AG08396 (cell line): ENCODE data around the gene CMTM8.

Source experiments
- DNase-seq: peaks from one replicate; pipeline ENCODE4 v3.0.0; 2012; ENCODE audit warnings: low spot score, mixed read lengths

CMTM8 gene

DNA sequence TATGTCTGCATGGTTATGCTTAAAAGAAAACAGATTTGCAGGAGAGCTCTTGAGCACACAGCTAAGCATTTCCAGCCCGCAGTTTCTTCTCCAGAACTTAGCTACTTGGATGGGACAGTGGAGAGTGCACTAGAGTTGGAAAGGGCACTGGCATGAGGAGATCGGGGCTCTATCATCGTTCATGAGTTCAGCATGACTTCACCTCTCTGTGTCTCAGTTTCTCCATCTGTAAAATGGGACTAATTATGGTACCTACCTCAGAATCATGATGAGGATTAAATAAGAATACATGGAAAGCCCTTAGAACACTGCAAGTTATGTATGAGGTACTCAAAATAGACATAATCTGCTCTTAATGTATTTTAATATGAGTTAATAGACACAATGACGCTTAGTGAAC, 69.9 kb downstream of the CMTM8 start:
- DNase-seq = no peak

- no peak for DNase-seq
Measured at GRCh38 chr3:32309654-32310242, 71.3 kb downstream of the CMTM8 start.

GRCh38 chr3:32310336-32310735, 71.9 kb downstream of the CMTM8 start:
- no peak for DNase-seq

- DNase-seq = no peak
Measured at GRCh38 chr3:32310918-32311839, 72.7 kb downstream of the CMTM8 start.

DNA sequence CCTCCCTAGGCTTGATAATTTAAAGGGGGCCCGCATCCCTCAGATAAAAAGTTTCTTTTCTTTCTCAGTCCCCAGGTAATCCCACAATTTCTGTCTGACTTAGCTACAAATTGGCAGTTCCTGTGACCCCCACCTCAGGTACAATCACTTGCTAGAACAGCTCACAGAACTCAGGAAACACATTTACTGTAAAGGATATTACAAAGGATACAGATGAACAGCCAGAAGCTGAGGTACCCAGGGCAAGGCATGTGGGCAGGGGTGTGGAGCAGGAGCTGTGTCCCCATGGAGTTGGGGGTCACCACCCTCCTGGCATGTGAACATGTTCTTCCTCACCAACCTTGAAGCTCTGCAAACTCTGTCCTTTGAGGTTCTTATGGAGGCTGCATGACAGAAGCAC, 73.8 kb downstream of the CMTM8 start:
- DNase-seq = no peak

- no peak for DNase-seq
Measured at GRCh38 chr3:32313169-32313568, 74.7 kb downstream of the CMTM8 start.

- DNase-seq = no peak
Measured at GRCh38 chr3:32313723-32314473, 75.4 kb downstream of the CMTM8 start.

GRCh38 chr3:32315441-32315840, 77.0 kb downstream of the CMTM8 start:
- no peak for DNase-seq

DNA sequence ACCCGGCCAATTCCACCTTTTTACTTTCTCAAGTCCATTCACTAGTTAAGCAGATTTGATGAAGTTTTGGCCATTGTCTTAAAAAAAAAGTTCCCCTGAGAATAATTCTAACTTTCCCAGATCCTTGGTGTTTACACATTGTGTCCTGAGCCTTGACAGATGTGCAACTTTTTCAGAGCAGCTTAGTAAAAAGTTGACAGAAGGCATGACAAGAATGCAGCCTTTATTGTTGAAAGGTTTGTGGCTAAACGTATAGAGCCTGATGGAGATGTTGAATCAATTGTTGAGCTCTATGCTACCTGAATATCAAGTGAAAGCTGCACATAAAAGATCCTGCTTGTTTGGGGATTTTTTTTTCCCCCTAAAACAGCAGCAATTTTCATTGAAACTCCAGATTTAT, 77.8 kb downstream of the CMTM8 start:
- DNase-seq = no peak

GRCh38 chr3:32316976-32317375, 78.5 kb downstream of the CMTM8 start:
- DNase-seq = no peak

DNA sequence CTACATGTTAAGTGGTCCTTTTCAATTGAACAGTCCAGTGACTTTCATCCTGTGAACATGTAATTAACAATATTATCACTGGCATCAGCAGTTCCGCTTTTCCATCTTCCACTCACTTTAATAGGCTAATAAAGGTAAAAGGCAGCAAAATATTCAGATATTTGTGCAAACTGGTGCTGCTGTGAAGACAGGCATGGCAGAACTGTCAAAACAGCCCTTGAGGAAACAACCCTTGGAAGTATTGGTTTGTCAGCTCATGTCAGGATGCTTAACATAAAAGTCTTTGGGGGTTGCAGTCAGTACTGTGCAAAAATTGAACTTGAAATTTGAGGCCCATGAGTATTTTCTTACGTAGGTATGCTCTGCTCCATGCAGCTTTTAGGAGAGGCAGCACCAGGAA, 81.1 kb downstream of the CMTM8 start:
- no peak for DNase-seq

DNA sequence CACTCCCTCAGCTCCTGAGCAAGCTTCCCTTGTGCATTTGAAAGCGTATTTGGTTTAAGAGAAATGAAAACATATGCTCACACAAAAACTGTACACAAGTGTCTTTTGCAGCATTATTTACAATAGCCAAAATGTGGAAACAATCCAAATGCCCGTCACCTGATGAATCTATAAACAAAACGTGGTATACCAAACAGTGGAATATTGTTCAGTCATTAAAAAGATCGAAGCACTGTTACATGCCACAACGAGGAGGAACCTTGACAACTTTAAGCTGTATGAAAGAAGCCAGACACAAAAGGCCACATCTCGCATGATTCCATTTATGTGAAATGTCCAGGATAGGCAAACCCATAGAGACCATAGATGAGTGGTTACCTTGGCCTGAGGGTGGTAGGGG, 81.6 kb downstream of the CMTM8 start:
- no peak for DNase-seq

DNA sequence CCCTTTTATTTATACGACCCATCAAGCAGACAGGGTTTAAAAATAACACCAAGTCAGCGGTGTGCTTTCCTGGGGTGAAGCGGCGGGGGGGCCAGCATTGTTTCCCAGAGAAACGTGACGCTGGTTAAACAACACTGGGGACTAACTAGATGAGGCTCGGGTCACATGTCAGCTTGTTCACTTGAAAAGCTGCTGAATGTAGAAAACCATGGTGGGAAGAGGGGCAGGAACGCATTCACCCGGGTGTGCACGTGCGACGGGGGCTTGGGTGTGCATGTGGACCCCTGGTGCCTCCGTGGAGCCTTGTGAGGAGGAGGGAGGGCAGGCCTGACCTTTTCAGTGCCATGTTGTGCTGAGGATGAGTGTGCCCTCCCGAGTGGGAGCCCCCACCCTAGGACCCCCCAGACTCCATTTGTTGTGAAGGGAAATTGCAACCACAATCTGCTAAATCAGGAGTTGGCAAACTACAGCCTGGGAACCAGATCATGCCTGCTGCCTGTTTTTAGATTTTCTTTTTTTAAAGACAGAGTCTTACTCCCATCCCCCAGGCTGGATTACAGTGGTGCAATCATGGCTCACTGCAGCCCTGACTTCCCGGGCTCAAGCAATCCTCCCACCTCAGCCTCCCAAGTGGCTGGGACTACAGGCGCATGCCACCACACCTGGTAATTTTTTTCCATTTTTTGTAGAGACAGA, 82.8 kb downstream of the CMTM8 start:
- DNase-seq = no peak

DNA sequence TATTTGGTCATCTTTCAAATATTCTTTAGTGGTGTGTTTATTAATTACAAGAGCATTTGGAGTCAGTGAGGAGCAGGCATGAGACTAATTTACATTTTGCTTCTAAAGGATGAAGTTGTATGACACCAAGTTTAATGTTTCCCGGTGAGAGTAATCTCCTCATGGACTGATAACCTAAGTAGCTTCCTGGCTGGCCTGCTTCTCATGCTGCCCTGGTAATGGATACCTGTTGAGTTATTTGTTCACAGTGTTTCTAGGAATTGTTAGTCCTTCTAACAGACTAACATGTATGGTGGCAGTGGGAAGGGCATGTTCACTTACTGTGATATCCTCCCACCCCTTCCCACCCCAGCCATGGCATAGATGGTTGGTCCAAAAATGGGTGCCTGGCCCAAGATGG, 83.8 kb downstream of the CMTM8 start:
- DNase-seq = no peak

- DNase-seq = no peak
Measured at GRCh38 chr3:32323604-32324003, 85.1 kb downstream of the CMTM8 start.

DNA sequence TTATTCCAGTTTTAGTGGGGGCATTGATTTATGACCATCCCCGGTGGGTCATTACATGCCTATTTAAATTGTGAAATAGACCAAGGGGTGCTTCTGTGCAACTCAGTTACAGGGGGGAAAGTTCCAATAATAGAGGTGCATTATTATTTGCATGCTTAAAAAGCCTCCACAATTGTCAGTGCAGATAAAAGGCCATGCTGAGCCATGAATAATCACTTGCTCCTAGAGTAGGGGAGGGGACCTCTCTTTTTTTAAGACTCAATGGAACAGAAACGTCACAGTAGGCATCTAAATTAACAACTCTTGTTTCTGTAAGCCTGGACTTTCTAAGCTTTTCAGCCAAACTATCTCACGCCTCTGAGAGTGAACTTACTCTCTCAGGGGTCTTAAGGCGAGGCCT, 86.7 kb downstream of the CMTM8 start:
- DNase-seq = no peak

- peak; percentile 15 for DNase-seq
Measured at GRCh38 chr3:32325927-32326326, 87.4 kb downstream of the CMTM8 start.

DNA sequence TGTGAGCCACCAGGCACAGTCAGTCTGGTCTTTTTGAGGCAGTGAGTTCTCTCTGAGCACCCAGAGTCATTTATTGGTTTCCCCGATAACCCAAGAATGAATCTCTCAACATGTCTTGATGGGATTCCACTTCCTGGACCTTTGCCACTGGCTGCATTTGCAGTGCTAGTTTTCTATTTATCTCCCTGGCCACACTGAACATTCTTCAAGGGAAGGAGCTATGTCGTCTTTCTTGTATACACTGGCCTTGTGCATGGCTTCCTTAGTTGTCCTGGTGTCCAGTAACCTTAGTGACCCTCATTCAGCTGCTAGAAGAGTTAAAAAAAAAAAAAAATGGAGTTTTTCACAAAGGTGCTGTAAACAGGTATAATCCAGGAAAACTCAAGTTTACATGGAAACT, 88.3 kb downstream of the CMTM8 start:
- no peak for DNase-seq

DNA sequence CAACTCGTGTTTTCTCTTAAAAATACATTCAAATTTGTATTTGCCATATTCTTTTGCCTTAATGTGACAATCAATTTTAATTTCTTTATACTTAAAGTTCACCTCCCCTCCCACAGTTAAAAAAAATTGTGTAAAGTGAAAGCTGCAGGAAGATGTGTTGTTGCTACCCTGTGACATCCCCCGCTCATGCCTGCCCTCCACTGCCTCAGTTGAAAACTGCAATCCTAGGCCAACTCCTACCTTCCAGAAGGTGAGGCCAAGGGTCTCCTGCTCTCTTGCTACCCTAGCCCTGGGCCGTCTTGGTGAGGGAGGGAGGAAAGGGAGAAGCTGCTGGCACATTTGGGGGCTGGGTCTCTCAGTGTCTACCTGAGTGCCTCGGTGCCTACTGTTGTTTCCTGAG, 96.2 kb downstream of the CMTM8 start:
- DNase-seq = no peak

DNA sequence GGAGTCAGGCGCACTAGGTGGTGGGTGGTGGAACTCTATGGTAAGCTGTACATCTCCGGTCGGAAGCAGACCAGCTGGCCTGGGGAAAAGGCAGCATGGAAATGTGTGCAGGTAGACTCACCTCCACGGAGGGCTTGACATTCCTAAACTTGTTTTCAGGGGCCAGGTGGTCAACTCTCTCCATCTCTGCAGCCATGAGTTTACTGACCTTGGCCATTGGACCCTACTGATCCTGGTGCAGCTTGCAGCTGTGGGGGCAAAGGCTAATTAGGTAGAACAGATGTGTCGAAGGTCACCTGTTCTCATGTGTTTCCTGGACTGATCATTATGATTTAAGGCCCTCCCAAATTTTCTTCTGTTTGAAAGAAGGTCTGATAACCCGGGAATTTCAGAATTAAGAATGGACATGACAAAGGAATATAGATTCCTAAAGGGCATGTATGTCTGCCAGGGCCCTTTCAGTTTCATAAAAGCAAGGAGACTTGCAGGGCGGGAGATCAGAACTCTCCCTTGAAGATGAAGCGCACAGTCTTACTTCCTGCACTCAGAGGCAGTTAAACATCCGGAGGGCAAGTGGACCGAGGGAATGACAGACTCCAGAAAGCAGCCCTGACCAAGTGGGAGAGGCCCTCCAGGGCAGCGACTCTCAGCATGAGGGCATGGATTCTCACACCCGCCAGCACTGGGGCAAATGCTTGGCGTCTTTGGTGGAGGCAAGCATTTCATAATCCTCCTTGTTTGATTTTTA, 97.1 kb downstream of the CMTM8 start:
- no peak for DNase-seq

GRCh38 chr3:32336113-32336498, 97.6 kb downstream of the CMTM8 start:
- DNase-seq = no peak

GRCh38 chr3:32337505-32337904, 99.0 kb downstream of the CMTM8 start:
- no peak for DNase-seq
